K562 (cell line): ENCODE results near the gene TTLL10.
"Not testable (repeated sequence)": the region's sequence is repeated elsewhere in the genome, so short reads cannot be mapped to it uniquely, and the experiment has no call there.

Experiments used
- NFIX ChIP-seq: fragments of 250-450 bp; sonication (Bioruptor Pico); IDR thresholded peaks from 2 replicates; pipeline ENCODE4 v1.4.0; 2020; ENCODE audit warnings: low read depth, mild to moderate bottlenecking, moderate library complexity
- TF ChIP-seq, protein P1 (sequence below), 3 experiments: IDR thresholded peaks in 2 of 3; conservative IDR thresholded peaks in 1 of 3; 2 replicates each; pipeline ENCODE4 v1.5.1; 2011 to 2012; ENCODE audit warnings: low read length in 3 of 3, mild to moderate bottlenecking in 3 of 3, control low read depth in 2 of 3, improper control_type of control experiment in 1 of 3, inconsistent platforms in 1 of 3, low read depth in 1 of 3, mixed read lengths in 1 of 3, moderate library complexity in 1 of 3; ENCODE audit not compliant: insufficient read depth in 2 of 3

DNA sequence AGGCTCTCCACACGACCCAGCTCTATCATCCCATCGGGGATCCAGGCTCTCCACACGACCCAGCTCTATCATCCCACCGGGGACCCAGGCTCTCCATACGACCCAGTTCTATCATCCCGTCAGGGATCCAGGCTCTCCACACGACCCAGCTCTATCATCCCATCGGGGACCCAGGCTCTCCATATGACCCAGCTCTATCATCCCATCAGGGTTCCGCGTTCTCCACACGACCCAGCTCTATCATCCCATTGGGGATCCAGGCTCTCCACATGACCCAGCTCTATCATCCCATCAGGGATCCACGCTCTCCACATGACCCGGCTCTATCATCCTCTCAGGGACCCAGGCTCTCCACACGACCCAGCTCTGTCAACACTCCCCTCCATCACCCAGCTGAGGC lies 20.5 kb upstream of the TTLL10 start:
- not testable (repeated sequence) for TF ChIP-seq NFIX (CRISPR knock-in tag)
- TF ChIP-seq, protein P1, sequence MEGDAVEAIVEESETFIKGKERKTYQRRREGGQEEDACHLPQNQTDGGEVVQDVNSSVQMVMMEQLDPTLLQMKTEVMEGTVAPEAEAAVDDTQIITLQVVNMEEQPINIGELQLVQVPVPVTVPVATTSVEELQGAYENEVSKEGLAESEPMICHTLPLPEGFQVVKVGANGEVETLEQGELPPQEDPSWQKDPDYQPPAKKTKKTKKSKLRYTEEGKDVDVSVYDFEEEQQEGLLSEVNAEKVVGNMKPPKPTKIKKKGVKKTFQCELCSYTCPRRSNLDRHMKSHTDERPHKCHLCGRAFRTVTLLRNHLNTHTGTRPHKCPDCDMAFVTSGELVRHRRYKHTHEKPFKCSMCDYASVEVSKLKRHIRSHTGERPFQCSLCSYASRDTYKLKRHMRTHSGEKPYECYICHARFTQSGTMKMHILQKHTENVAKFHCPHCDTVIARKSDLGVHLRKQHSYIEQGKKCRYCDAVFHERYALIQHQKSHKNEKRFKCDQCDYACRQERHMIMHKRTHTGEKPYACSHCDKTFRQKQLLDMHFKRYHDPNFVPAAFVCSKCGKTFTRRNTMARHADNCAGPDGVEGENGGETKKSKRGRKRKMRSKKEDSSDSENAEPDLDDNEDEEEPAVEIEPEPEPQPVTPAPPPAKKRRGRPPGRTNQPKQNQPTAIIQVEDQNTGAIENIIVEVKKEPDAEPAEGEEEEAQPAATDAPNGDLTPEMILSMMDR (IDR thresholded peaks at IDR 0.05 in 2 of 3, conservative IDR thresholded peaks at IDR 0.05 in 1 of 3; ENCODE audit: insufficient read depth in 2 of 3, low read depth in 1 of 3, low read length in 3 of 3), result not testable (repeated sequence)
